GM21381 (cell line): ENCODE measurements around the gene MALL.
"Not testable (repeated sequence)": the region's sequence is repeated elsewhere in the genome, so short reads cannot be mapped to it uniquely, and the experiment has no call there.

Source experiments
- ATAC-seq: cut with Tn5 transposase; IDR thresholded peaks from one replicate; pipeline ENCODE4 v1.9.1; 2021; ENCODE audit warnings: mild to moderate bottlenecking, moderate library complexity; ENCODE audit not compliant: unreplicated experiment

The MALL gene

GRCh38 chr2:110115291-110116032 lies at the start of gene MALL:
Gene MALL, minus strand, starts transcription at chr2:110115822. Its CDS starts 30 bp downstream, at chr2:110115792.
- no peak for ATAC-seq

- ATAC-seq: no peak
Measured at GRCh38 chr2:110157153-110157793, 41.7 kb upstream of the MALL start.

- not testable (repeated sequence) for ATAC-seq
Measured at GRCh38 chr2:110154828-110155227, 39.2 kb upstream of the MALL start.

- ATAC-seq: not testable (repeated sequence)
Measured at GRCh38 chr2:110154188-110154587, 38.6 kb upstream of the MALL start.

GRCh38 chr2:110153416-110153815 lies 37.8 kb upstream of the MALL start:
- ATAC-seq: no peak

GRCh38 chr2:110152943-110153342 lies 37.3 kb upstream of the MALL start:
- ATAC-seq: no peak

- ATAC-seq: no peak
Measured at GRCh38 chr2:110149330-110150220, 34.0 kb upstream of the MALL start.

GRCh38 chr2:110146945-110147332 lies 31.3 kb upstream of the MALL start:
- ATAC-seq: no peak

GRCh38 chr2:110146183-110146944 lies 30.7 kb upstream of the MALL start:
- no peak for ATAC-seq

- ATAC-seq: no peak
Measured at GRCh38 chr2:110143982-110144381, 28.4 kb upstream of the MALL start.

- ATAC-seq: no peak
Measured at GRCh38 chr2:110140401-110140800, 24.8 kb upstream of the MALL start.

GRCh38 chr2:110134025-110134424 lies 18.4 kb upstream of the MALL start:
- no peak for ATAC-seq

GRCh38 chr2:110131166-110131565 lies 15.5 kb upstream of the MALL start:
- ATAC-seq: no peak

- ATAC-seq: no peak
Measured at GRCh38 chr2:110130757-110131156, 15.1 kb upstream of the MALL start.

GRCh38 chr2:110126906-110127305 lies 11.3 kb upstream of the MALL start:
- no peak for ATAC-seq

GRCh38 chr2:110126086-110126773 lies 10.6 kb upstream of the MALL start:
- ATAC-seq: no peak

GRCh38 chr2:110124939-110125691 lies 9.5 kb upstream of the MALL start:
- ATAC-seq: no peak

- ATAC-seq: no peak
Measured at GRCh38 chr2:110124038-110124825, 8.6 kb upstream of the MALL start.

GRCh38 chr2:110121592-110121991 lies 6.0 kb upstream of the MALL start:
- ATAC-seq: no peak
